Testis (tissue), 3 donors: ENCODE measurements around the gene SLC25A40. TPM values are rescaled to one million over a fixed set of nuclear protein-coding genes. Genes with fewer than 3 reads are reported as not detected.
A peak's percentile ranks its signal among the peaks of the same experiment; 100 is the strongest.

ENCODE experiments used
- DNase-seq: peaks from one replicate; pipeline ENCODE4 v3.0.0-alpha.2; 2019
- H3K27ac ChIP-seq, 2 donors: fragments of 200-600 bp; sonication (generic); one replicate each; pipeline ENCODE4 v1.5.1; 2019
- H3K27me3 ChIP-seq: fragments of 200-600 bp; sonication (generic); one replicate; pipeline ENCODE4 v1.5.1; 2019
- H3K36me3 ChIP-seq: fragments of 200-600 bp; sonication (generic); one replicate; pipeline ENCODE4 v1.5.1; 2017; ENCODE audit warnings: low read depth; ENCODE audit errors: missing control alignments
- H3K4me1 ChIP-seq: fragments of 200-600 bp; sonication (generic); one replicate; pipeline ENCODE4 v1.5.1; 2019
- H3K4me3 ChIP-seq, 2 donors: fragments of 200-600 bp; sonication (generic); one replicate each; pipeline ENCODE4 v1.5.1; 2017 to 2019
- H3K9me3 ChIP-seq: fragments of 200-600 bp; sonication (generic); one replicate; pipeline ENCODE4 v1.5.1; 2017
- CTCF ChIP-seq, 3 experiments: fragments of 450-650 bp in 2 of 3; fragments of 200-600 bp in 1 of 3; sonication (generic) in 1 of 3; IDR thresholded peaks; one replicate each; pipeline ENCODE4 v1.5.1; 2016 to 2019; ENCODE audit warnings: antibody characterized with exemption in 3 of 3, mild to moderate bottlenecking in 2 of 3, moderate library complexity in 1 of 3
- POLR2A ChIP-seq: fragments of 450-650 bp; IDR thresholded peaks from one replicate; pipeline ENCODE4 v1.6.1; 2017; ENCODE audit warnings: antibody characterized with exemption, mild to moderate bottlenecking, moderate library complexity
- WGBS, 2 donors: methylation state at CpG; one replicate each; pipeline ENCODE4 v1.1.5; 2018; 5-methylcytosine and 5-hydroxymethylcytosine counted together
- intact Hi-C: fragments of 100-400 bp; cut with DNase I; formaldehyde crosslinking; loops from one replicate; pipeline ENCODE4 v1.15.1; 2023; ENCODE audit warnings: low total_unique reads
- polyA plus RNA-seq: library from polyadenylated mRNA; stranded (reverse); fragments of 350-450 nt; fragmentation: Illumina TruSeq; extraction: RNeasy Lipid Tissue Mini Kit (QIAGEN cat#74804); gene quantifications from one replicate; pipeline ENCODE4 v1.2.3, GENCODE V29; 2014; ENCODE audit warnings: low read depth, low replicate concordance; ENCODE audit not compliant: insufficient read depth
- total RNA-seq, 2 donors: library from RNA; depleted of rRNA; stranded (reverse); fragments of >200 nt; gene quantifications; one replicate each; pipeline ENCODE4 v1.2.3, GENCODE V29; 2016

SLC25A40 gene
- total and polyA plus RNA-seq, 3 donors from 2014 or later: 18.0 to 34.0 (median 32.0) TPM

GRCh38 chr7:87806150-87806549, 70.0 kb downstream of the SLC25A40 start:
- Histone ChIP-seq H3K27me3 (no peaks in the 10 kb centered on the region), H3K27ac (no peak overlapping the region)
- intact Hi-C loops: no loop called here

DNA sequence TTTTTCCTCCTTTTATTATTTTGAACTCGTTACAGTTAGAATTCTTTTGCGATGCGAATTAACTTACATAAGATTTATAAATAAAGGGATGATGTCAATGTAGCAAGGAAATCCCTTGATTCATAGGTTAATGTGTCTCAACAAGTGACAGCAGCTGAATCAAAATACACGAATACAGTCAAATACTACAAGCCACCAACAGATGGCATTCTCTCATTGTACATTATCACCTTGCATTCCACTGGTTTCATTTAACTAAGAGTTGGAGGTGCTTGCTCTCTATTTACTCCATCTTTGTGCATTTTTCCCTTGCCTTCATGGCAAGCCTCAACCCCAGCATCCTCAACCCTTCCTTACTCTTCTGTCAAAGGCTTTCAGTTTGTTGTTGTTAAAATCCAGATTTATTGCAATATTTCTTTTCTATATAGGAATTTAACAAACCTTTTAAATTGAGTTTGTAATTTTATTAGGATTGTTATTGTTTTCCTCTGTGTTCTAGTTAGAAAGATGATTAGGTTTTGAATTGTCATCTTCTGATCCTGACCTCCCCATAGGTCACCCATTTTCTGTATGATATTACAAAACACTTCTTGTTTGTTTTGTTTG, 78.3 kb downstream of the SLC25A40 start:
- intact Hi-C loops: no loop called here
- WGBS, 2 donors: 28 to 31% methylated on average over 4 of the region's 4 CpGs
- TF ChIP-seq CTCF (IDR thresholded peaks at IDR 0.05): peak in 2 of 3 experiments; percentile 34 to 49
- TF ChIP-seq POLR2A: no peak

More at GRCh38 chr7:87806150-87806549, 70.0 kb downstream of the SLC25A40 start:
- Histone ChIP-seq H3K4me3 (no peak overlapping the region), H3K4me1 (no peaks in the 10 kb centered on the region), H3K36me3 (no peaks in the 10 kb centered on the region), H3K9me3 (no peaks in the 10 kb centered on the region)
- TF ChIP-seq CTCF (IDR thresholded peaks at IDR 0.05) (no peak), POLR2A (no peak)
- no peak for DNase-seq

DNA sequence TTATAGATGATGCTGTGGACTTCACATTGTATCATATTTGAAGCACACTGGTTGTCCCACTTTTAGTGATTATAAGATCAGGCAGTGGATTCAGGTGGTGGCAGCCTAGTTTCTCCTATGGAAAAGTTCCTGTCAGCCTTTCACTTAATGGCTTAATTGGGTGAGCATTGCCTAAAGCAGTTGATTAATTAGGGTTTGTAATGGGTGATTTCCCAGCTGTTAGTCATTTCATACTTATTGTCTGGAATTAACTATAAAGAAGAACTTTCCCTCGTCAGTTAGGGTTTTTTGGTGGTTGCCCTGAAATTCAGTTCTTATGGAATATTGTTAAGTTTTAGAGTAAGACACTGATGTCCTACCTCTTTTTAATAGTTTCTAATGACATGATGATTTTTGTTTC, 78.8 kb downstream of the SLC25A40 start:
- Histone ChIP-seq H3K27ac (no peak overlapping the region), H3K4me3 (no peak overlapping the region), H3K4me1 (no peaks in the 10 kb centered on the region), H3K36me3 (no peaks in the 10 kb centered on the region), H3K9me3 (no peaks in the 10 kb centered on the region), H3K27me3 (no peaks in the 10 kb centered on the region)
- TF ChIP-seq CTCF (IDR thresholded peaks at IDR 0.05) (no peak), POLR2A (no peak)
- WGBS, 2 donors: 46 to 50% methylated on average over 1 of the region's 1 CpG
- no peak for DNase-seq
- intact Hi-C loops: no loop called here

More for the DNA sequence above, 78.3 kb downstream of the SLC25A40 start:
- DNase-seq: no peak
- H3K36me3 ChIP-seq: no peaks in the 10 kb centered on the region
- H3K27me3 ChIP-seq: no peaks in the 10 kb centered on the region
- H3K9me3 ChIP-seq: no peaks in the 10 kb centered on the region
- no peak overlapping the region for H3K27ac ChIP-seq
- H3K4me1 ChIP-seq: no peaks in the 10 kb centered on the region
- no peak overlapping the region for H3K4me3 ChIP-seq

DNA sequence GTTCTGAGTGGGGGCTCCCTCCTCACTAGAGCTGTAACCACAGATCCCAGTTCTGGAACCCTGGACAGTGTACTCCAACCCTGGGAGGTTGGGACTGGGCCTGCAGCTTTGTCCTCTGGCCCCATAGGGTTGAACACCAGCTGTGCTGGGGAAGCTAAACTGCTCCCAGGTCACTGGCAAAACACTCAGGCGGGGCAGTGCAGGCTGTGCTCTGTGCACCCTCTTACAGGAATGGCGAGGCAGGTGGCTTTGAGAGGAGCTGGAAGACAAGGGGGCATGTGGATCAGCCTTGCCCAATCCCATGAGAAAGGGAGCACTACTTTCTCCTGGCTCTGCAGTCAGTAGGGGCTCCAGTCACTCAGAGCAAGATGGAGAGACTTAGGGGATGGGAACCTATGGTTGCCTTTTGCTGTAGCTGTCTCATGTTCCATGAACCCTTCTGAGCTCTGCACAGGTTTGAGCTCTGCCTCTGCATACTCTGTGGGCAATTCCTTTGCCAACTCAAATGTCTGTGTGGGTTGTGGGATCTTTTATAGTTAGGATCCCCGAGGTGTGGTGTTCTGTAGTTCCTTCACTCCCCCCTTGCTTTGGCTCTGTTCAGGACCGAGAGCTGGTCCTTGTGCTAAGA, 90.7 kb downstream of the SLC25A40 start:
- Histone ChIP-seq H3K27me3 (no peaks in the 10 kb centered on the region), H3K4me3 (no peak overlapping the region)
- WGBS, 2 donors: 72 to 77% methylated on average over 4 of the region's 4 CpGs

More for the DNA sequence above, 90.7 kb downstream of the SLC25A40 start:
- TF ChIP-seq POLR2A (no peak), CTCF (IDR thresholded peaks at IDR 0.05) (no peak)
- H3K36me3 ChIP-seq: no peaks in the 10 kb centered on the region
- no peak overlapping the region for H3K27ac ChIP-seq
- H3K9me3 ChIP-seq: no peaks in the 10 kb centered on the region
- intact Hi-C loops: no loop called here
- no peak for DNase-seq
- H3K4me1 ChIP-seq: no peaks in the 10 kb centered on the region
